Dermis microvascular lymphatic vessel endothelial cell (primary cell): ENCODE measurements around the gene PKD1L1. TPM values are rescaled to one million over a fixed set of nuclear protein-coding genes. Genes with fewer than 3 reads are reported as not detected.
A peak's percentile ranks its signal among the peaks of the same experiment; 100 is the strongest.

Experiments
- DNase-seq, 2 donors: peaks; one replicate each; pipeline versions ENCODE4 v3.0.0 to v3.0.0-alpha.2; 2010; ENCODE audit warnings: low read depth in 2 of 2
- total RNA-seq: library from RNA; depleted of rRNA; stranded (reverse); fragments of >200 nt; gene quantifications from 2 replicates; pipeline ENCODE4 v1.2.1, GENCODE V29; 2014

The PKD1L1 gene
- total RNA-seq, 1 donor from 2014 or later = 0.77 TPM

GRCh38 chr7:47739301-47739875, 208.9 kb downstream of the PKD1L1 start:
- no peak for DNase-seq

- no peak for DNase-seq
Measured at GRCh38 chr7:47738563-47739166, 209.6 kb downstream of the PKD1L1 start.

- DNase-seq = no peak
Measured at GRCh38 chr7:47737601-47738000, 210.7 kb downstream of the PKD1L1 start.

DNA sequence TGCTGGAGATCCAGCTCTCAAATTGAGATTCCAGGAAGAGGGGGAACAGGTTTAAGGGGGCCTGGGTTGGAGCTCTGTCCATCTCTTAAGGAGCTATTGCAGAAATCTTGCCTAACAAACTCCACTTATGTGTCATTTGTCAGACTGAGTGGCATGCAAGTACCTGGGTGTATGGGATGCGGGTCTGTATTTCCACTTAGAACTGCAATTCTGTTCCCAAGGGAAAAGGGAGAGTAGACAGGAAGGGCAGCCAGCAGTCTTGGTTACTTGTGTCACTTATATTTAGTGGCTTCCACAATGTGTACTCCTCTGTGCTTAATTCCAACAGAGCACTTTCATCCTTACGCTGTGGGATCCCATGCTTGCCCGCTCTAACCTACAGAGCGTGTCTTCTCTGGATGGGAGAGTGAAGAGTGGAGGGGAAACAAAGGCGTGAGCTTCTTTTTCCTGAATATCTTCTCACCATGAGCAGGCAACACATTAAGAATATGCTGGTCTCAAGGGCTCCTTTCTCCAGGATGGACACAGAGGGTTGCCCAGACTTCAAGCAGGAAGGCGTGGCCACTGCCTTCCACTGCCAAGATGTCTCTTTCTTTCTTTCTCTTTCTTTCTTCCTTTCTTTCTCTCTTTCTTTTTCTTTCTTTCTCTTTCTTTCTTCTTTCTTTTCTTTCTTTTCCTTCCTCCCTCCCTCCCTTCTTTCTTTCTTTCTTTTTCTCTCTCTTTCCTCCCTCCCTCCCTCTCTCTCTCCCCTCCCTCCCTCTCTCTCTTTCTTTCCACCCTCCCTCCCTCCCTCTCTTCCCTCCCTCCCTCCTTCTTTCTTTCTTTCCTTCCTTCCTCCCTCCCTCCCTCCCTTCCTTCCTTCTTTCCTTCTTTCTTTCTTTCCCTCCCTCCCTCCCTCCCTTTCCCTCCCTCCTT, 212.6 kb downstream of the PKD1L1 start:
- no peak for DNase-seq

- DNase-seq = no peak
Measured at GRCh38 chr7:47734949-47735291, 213.3 kb downstream of the PKD1L1 start.

- DNase-seq = no peak
Measured at GRCh38 chr7:47734287-47734948, 213.8 kb downstream of the PKD1L1 start.

GRCh38 chr7:47730142-47730541, 218.1 kb downstream of the PKD1L1 start:
- DNase-seq = no peak

DNA sequence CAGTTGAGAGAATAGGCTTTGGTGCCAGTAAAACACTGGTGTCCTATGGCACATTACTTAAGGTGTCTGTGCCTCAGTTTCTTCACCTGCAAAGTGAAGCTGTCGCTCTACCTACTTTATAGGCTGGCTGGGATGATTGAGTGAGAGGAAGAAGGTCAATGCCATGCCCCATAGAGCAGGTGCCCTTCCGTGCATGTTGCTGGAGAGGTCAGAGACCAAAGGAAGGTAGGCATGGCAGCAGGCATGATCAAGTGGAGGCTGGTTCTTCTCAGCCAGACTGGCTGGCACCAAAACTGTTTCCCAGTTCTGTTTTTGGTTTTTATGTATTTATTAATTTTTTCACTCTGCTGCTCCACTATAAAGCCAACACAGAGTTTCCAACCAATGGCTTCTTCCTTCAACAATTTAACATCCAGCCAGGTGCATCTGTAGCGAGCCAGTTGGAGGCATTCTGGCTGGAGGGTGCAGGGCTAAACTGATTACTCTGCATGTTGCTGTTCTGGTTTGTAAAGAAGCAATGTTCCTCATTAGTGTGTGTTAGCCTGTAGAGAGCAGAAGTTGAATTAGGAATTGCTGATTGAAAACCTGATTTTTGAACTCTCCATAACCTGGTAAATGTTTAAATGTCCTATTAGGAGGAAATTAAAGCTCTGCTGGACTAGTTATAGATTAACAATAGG, 222.1 kb downstream of the PKD1L1 start:
- DNase-seq = no peak

- peak; percentile 30 to 79 for DNase-seq
Measured at GRCh38 chr7:47725031-47725780, 223.1 kb downstream of the PKD1L1 start.

Other genes starting within 250 kb of the PKD1L1 start
- 8.3 and 8.9 TPM in 2 replicates for gene HUS1, start 31.1 kb upstream of the PKD1L1 start, total RNA-seq
- gene SUN3, start 80.6 kb upstream of the PKD1L1 start, total RNA-seq = not detected in 2 replicates
- gene C7orf57, start 87.1 kb upstream of the PKD1L1 start, total RNA-seq = under 0.01 TPM in 1 of 2 replicates, not detected in the other
- gene UPP1, start 140.8 kb upstream of the PKD1L1 start, total RNA-seq = 8.3 and 9.1 TPM in 2 replicates
- not detected in 2 replicates for gene ABCA13, start 223.0 kb upstream of the PKD1L1 start, total RNA-seq